ENCODE measurements around the gene NFU1. TPM values are rescaled to one million over a fixed set of nuclear protein-coding genes. Genes with fewer than 3 reads are reported as not detected.

Gene NFU1
- total RNA-seq, 2 experiments from 2014 or later, result 41.0 to 46.2 TPM

DNA sequence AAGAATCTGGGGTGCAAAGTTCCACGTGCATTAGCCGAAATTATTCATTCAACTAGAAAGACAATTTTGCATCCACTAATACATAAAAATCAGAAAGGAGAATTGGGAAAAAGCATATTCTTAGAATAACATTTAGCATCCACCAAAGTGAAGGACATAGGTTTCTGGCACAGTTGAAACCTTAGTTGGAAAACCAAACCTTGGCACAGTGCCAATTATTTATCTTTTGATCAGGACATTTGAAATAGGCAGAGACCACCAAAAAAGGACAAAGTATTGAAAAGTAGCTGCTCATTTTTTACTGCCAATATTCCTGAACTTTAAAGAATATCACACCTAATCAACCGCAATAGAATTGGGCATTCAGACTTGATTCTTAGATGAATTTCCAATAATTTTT lies 25.5 kb upstream of the NFU1 start:
- ChIA-PET CTCF (interaction anchor here (0.9 to 1.7 kb wide), 3 partner anchors 16 to 262 kb away, joined by 4 to 5 read pairs (median 4); partner anchors contain the start of gene NFU1), POLR2A (interaction anchor here (0.6 kb wide), 1 partner anchor 997 kb away, joined by 3 read pairs; no protein-coding TSS in a partner anchor)
- Mint-ChIP-seq H3K4me1 (ENCODE audit: low read depth) (peaks cover 12% of the 10 kb centered on the region), H3K4me3 (no peak overlapping the region), H3K36me3 (ENCODE audit: low read depth) (peaks cover 33% of the 10 kb centered on the region), H3K27ac (no peak overlapping the region), H3K9me3 (no peaks in the 10 kb centered on the region), H3K27me3 (no peaks in the 10 kb centered on the region)
- ATAC-seq, result no peak
- no peak for DNase-seq
- TF ChIP-seq, protein P1, sequence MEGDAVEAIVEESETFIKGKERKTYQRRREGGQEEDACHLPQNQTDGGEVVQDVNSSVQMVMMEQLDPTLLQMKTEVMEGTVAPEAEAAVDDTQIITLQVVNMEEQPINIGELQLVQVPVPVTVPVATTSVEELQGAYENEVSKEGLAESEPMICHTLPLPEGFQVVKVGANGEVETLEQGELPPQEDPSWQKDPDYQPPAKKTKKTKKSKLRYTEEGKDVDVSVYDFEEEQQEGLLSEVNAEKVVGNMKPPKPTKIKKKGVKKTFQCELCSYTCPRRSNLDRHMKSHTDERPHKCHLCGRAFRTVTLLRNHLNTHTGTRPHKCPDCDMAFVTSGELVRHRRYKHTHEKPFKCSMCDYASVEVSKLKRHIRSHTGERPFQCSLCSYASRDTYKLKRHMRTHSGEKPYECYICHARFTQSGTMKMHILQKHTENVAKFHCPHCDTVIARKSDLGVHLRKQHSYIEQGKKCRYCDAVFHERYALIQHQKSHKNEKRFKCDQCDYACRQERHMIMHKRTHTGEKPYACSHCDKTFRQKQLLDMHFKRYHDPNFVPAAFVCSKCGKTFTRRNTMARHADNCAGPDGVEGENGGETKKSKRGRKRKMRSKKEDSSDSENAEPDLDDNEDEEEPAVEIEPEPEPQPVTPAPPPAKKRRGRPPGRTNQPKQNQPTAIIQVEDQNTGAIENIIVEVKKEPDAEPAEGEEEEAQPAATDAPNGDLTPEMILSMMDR (IDR thresholded peaks at IDR 0.05), result no peak
- intact Hi-C loops (cut with micrococcal nuclease), result no loop called here

DNA sequence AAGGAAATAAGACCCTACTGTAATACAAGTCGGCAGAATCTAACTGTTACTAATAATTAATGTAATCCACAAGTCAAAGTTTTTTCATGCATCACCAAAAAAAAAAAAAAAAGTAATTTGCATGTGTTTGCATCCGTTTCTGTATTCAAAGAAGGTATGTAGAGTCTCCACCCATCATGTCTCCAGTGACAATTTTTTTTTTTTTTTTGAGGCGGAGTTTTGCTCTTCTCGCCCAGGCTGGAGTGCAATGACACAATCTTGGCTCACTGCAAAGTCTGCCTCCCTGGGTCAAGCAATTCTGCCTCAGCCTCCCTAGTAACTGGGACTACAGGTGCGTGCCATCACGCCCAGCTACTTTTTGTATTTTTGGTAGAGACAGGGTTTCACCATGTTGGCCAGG lies 24.2 kb upstream of the NFU1 start:
- Mint-ChIP-seq H3K36me3 (ENCODE audit: low read depth) (peaks cover 30% of the 10 kb centered on the region), H3K4me1 (ENCODE audit: low read depth) (peaks cover 12% of the 10 kb centered on the region), H3K27ac (no peak overlapping the region), H3K27me3 (no peaks in the 10 kb centered on the region), H3K4me3 (no peak overlapping the region), H3K9me3 (no peaks in the 10 kb centered on the region)
- ChIA-PET POLR2A (no interaction called here), CTCF (no interaction called here)
- ATAC-seq (no peak), DNase-seq (no peak)
- intact Hi-C loops (cut with micrococcal nuclease), result no loop called here
- TF ChIP-seq, protein P1 (IDR thresholded peaks at IDR 0.05), result no peak

DNA sequence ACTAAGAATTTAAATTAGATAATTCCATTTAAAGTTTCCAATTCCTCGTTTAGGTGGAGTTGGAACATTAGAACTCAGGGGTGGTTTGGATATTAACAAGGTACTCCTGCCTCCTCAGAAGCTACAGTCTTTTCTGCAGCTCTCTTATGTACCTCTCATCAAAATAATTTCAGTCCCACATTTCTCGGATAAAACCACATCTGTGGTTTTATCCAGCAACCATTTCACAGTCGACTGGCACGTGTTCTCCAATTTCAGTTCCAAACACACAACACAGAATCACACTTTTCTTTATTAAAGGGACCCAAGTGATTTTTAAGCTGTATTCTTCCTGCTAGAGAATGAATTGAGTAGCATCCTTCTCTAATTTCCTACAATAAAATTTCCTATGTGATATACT lies 22.7 kb upstream of the NFU1 start:
- TF ChIP-seq, protein P1 (IDR thresholded peaks at IDR 0.05), result no peak
- H3K9me3 Mint-ChIP-seq, result no peaks in the 10 kb centered on the region
- ChIA-PET POLR2A (interaction anchor here (0.8 kb wide), 1 partner anchor 40 kb away, joined by 3 read pairs; no protein-coding TSS in a partner anchor), CTCF (interaction anchor here (0.7 kb wide), 1 partner anchor 22 kb away, joined by 3 read pairs; the partner anchor contains the start of gene NFU1)
- no peak overlapping the region for H3K27ac Mint-ChIP-seq
- ATAC-seq (no peak), DNase-seq (no peak)
- no peak overlapping the region for H3K4me3 Mint-ChIP-seq
- intact Hi-C loops (cut with micrococcal nuclease), result no loop called here
- H3K27me3 Mint-ChIP-seq, result no peaks in the 10 kb centered on the region
- peaks cover 21% of the 10 kb centered on the region for H3K4me1 Mint-ChIP-seq (ENCODE audit: low read depth)
- peaks cover 18% of the 10 kb centered on the region for H3K36me3 Mint-ChIP-seq (ENCODE audit: low read depth)

DNA sequence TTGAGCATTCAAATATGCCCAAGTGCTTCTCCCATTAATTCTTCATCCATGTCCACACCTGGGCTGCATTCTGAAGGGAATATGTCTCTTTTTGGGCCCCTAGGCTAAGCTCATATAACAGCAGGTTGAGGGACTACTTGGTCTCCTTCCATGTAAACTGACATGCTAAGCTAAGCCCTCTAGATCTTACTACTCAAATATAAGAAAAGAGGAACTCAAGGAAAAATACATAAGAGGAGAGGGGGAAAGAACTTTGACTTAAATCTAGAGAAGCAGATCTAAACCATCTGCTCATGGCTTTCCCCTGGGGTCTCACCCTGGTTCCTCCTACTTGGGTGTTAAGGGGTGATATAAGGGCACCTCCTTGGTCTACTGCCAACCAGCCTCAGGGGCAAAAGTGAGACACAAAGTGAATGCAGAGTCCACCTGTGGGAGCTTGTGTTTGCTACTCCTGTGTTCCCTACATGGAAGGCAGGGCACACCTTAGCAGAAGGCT lies 19.8 kb upstream of the NFU1 start:
- TF ChIP-seq, protein P1 (IDR thresholded peaks at IDR 0.05), result no peak
- Mint-ChIP-seq H3K4me3 (no peak overlapping the region), H3K27me3 (no peaks in the 10 kb centered on the region), H3K36me3 (ENCODE audit: low read depth) (peaks cover 10% of the 10 kb centered on the region), H3K4me1 (ENCODE audit: low read depth) (peaks cover 44% of the 10 kb centered on the region), H3K9me3 (no peaks in the 10 kb centered on the region), H3K27ac (no peak overlapping the region)
- CTCF ChIA-PET, result interaction anchor here (1.0 kb wide), 1 partner anchor 20 kb away, joined by 3 read pairs; no protein-coding TSS in a partner anchor
- DNase-seq (no peak), ATAC-seq (no peak)
- intact Hi-C loops (cut with micrococcal nuclease), result no loop called here
- POLR2A ChIA-PET, result interaction anchor here (0.6 to 5.5 kb wide), 2 partner anchors 19 to 28 kb away, joined by 3 to 25 read pairs; partner anchors contain the start of gene NFU1

DNA sequence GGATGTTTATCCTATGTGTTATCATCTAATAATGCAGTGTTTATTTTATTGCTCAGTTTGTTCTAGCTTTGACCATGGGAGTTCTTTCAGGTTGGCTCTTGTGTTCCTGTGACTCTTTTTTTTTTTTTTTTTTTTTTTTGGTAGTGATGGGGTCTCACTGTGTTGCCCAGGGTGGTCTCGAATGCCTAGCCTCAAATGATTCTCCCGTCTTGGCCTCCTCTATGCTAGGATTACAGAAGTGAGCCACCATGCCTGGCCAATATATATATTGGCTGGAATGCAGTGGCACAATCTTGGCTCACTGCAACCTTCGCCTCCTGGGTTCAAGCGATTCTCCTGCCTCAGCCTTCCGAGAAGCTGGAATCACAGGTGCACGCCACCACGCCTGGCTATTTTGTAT lies 18.9 kb upstream of the NFU1 start:
- peaks cover 44% of the 10 kb centered on the region for H3K4me1 Mint-ChIP-seq (ENCODE audit: low read depth)
- no peak overlapping the region for H3K4me3 Mint-ChIP-seq
- DNase-seq (no peak), ATAC-seq (no peak)
- CTCF ChIA-PET, result no interaction called here
- H3K9me3 Mint-ChIP-seq, result no peaks in the 10 kb centered on the region
- peaks cover 8% of the 10 kb centered on the region for H3K36me3 Mint-ChIP-seq (ENCODE audit: low read depth)
- no peaks in the 10 kb centered on the region for H3K27me3 Mint-ChIP-seq
- TF ChIP-seq, protein P1 (IDR thresholded peaks at IDR 0.05), result no peak
- H3K27ac Mint-ChIP-seq, result no peak overlapping the region
- POLR2A ChIA-PET, result interaction anchor here (5.5 kb wide), 1 partner anchor 19 kb away, joined by 25 read pairs; the partner anchor contains the start of gene NFU1
- intact Hi-C loops (cut with micrococcal nuclease), result no loop called here
